Hypothalamus (tissue), 51 donors: ENCODE data around the gene TRMT10B.

Experiments
- DNase-seq, 51 donors: peaks; one replicate each; lab custom pipeline; 2025; lab: John Stamatoyannopoulos, UW

Gene TRMT10B, protein sequence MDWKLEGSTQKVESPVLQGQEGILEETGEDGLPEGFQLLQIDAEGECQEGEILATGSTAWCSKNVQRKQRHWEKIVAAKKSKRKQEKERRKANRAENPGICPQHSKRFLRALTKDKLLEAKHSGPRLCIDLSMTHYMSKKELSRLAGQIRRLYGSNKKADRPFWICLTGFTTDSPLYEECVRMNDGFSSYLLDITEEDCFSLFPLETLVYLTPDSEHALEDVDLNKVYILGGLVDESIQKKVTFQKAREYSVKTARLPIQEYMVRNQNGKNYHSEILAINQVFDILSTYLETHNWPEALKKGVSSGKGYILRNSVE

DNA sequence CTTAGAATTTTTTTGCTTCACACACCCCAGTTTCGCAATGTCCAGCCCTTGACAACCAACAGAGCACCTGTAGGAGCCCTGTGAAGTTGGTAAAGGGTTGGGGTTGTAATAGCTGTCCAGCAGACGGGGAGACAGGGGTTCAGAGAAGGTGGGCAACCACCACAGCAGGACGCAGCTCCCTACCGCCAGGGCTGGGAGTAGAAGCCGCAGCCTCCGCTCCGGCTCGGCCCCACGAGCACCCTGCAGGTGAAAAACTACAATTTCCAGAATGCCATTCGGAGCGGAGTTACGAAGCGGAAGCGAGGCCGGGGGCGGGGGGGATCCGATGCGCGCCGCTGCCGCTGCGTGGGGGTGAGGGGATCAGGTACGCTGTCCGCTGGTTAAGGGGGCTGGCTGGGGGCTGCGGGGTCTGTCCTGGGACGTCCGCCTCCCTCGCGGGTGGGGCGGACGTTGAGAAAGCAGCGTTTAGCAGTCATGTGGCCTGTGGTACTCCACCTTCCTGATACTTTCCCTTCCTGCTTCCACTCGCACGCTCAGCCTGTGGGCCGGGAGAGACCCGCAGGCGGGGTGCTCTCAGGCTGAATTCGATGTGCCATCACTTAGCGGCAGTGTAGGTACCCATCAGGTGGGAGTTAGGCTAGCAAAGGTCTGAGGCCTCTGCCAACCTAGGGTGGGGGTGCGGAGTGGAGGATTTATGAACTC, at the start of gene TRMT10B:
Gene TRMT10B (plus strand): TSS at position 317 of the 702 bp plus-strand sequence. CDS start 8,127 bp downstream, outside the sequence.
- peak; percentile 11 to 85 (median 52) for DNase-seq

DNA sequence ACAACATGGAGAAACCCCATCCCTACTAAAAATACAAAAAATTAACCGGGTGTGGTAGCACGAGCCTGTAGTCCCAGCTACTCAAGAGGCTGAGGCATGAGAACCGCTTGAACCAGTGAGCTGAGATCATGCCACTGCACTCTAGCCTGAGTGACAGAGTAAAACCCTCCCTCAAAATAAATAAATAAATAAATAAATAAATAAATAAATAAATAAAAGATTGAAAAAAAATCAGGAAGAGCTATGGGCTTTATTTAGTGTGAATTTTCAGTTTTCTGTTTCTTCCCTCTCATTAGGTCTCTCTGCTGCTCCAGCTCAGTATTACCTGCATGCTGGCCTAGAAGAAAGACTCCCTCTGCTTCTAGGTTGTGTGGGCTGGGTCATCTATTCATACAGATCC, 47.8 kb upstream of the TRMT10B start:
- no peak for DNase-seq

DNA sequence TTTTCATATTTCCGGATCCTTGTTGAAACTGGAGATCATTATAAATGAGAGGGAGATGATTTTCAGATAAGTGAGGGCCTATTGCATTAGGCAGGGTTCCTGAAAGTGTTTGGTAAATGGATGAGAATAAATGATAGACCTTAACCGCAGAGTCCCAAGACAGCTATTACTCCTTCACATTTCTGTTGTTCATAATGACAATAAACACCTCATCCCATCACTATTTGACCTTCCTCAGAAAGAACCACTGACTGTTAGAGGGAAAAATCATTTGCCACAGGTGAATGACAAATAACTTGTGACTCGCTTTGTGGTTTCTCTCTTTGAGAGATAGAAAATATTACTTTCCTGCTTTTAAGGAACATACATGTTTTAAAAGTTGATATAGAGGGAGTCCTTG, 47.3 kb upstream of the TRMT10B start:
- no peak for DNase-seq

DNA sequence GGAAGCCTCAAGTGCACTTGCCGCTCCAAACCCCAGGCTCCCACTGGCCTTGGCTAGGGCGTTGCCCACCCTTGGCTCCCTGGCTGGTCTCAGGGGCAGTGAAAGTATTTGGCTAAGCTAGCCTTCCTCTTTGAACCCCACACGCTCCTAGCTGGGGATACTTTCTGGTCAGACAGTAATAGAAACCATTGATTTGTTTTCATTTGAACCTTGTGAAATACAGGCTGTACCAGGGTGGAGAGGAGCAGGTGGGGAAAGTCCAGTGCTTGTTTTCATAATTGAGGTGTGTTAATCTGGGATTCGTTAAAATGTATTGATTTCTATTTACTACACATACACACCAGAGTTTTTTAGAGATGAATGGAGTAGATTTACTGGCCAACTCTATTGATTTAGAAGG, 45.9 kb upstream of the TRMT10B start:
- DNase-seq, result no peak

DNA sequence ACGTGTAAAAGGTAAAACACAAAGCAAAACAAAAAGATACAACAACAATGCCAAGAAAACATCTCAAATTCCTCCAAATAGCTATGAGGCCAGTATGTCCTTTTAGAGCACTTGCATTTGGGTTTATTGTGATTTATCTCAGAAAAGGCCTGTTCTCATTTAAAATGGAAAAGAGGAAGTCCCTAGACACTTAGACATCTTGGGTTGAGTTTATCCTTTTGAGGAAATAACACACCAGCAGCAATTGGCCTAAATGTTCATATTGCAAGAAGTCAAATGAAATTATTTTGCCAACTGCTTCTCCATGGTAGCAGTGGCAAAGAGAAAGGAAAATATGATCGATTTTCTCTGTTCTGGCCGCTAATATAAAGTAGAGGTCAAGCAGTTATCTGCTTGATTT, 43.6 kb upstream of the TRMT10B start:
- DNase-seq, result no peak

DNA sequence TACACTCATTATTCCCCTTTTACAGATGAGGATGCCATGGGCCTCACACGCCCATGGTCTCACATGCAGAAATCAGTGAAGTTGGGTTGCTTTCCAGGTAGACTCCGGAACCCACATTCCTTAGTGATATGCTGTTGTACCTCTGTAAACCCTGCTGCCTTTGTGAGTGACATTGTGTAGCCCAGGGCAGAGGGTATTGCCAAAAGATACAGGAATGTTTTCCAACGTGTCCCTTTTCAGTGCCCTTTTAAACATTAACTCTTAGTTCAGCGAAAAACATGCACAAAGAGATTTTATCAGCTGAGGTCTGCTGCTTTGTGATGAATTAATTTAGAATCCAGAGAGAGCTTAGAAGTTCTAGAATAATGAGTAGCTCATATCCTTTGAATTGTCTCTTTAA, 38.3 kb upstream of the TRMT10B start:
- no peak for DNase-seq

DNA sequence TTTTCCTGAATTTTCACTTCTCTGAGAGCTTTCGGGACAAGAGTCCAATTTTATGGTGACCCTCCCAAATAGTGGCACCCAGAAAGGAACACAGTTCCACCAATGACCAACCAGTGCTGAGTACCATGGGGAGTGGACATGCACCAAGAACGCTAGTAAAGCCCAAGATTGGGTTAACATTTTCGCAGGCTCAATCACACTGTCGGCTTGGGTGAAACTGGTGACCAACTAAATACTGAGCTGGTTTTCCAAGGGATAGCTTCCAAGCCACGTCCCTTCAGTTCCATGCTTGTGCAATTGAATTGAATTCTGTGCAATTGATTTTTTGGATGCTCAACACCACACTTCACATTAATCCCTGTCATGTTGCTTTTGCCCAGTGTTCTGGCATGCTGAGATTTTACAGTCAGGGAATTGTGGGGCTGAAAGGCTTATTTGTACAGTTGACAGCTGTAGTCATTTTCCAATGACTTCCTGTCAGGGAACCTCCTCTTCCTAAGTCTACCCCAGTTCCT, 37.6 kb upstream of the TRMT10B start:
- DNase-seq, result no peak

DNA sequence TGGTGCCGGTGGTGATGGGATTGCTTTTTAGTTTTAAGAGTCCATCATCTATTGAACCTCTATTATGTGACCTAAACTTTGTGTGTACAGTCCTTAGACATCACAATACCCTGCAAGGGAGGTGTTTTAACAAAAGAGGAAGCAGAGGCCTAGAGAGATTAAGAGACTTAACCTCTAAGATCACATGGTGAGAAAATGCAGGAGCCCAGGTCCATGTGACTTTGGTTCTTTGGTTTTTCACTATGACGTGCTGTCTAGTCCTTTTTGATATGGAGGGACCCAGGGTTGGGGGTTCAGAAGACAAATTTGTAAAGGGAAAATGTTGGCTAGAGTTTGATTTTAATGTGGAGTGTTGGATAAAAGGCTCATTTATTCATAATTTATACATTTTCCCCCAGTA, 34.1 kb upstream of the TRMT10B start:
- no peak for DNase-seq

DNA sequence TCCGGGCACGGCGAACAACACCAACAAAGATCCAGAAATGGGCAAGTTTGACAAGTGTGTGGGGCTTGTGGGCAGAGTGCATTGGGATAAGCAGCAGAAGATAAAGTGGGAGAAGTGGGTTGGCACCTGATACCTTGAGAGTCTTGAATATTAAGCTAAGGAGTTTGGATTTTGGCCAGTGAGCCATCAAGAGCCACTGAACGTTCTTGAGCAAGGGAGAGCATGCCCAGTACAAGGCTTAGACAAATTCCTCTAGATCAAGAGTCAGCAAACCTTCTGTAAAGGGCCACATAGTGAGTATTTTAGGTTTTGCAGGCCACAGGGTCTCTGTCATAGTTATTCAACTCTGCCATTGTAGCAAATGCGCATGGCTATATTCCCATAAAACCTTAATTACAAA, 26.6 kb upstream of the TRMT10B start:
- DNase-seq, result no peak

DNA sequence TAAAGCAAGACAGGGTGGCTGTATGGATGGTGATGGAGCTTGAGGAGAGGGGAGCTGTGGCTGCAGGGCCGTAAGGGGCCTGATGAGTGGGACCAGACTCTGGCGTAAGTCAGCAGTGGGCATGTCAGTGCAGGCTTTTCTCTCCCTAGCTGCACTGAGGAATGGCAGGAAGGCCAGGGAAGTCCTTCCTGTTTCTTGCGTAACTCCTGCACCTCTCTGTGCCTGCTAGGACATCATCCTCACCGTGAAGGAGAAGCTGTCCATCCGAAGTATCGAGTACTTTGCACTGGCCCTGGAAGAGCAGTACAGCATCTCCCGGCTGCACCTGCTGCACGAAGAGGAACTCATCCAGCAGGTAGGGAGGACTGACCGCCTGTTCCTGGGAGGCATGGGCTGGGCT, 24.1 kb upstream of the TRMT10B start:
- no peak for DNase-seq

DNA sequence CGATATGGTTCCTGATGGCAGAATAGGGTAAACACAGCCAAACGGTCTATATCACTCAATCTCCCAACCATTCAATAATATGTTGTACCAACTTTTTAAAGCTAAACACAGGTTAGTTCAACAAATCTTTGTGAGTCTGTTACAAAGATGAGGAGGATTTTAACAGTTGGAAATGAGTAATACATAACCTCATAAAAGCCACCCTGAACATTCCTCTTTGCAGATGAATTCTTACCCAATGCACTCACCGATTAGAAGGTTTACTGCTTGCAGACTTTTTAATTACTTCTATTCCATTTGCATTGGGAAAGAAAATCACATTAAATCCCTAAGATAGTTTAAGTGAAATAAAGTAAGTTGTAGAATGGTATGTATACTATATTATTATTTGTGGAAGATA, 23.3 kb upstream of the TRMT10B start:
- no peak for DNase-seq

DNA sequence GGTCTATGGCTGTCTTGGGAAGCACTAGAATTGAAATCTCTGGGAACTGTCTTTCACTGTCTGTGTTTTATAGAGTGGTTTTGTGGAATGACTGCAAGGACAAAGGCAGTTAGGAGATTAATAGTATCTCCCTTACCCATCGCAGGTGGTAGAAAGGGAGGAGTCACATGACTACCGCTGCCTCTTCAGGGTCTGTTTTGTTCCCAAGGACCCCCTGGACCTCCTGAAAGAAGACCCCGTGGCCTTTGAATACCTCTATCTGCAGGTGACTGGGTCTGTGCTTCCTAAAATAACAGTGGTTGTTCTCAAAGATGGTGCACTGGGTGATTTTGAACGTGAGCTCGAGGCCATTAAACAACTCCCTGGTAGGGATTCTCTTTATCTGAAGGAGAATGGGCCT, 22.8 kb upstream of the TRMT10B start:
- DNase-seq, result no peak

DNA sequence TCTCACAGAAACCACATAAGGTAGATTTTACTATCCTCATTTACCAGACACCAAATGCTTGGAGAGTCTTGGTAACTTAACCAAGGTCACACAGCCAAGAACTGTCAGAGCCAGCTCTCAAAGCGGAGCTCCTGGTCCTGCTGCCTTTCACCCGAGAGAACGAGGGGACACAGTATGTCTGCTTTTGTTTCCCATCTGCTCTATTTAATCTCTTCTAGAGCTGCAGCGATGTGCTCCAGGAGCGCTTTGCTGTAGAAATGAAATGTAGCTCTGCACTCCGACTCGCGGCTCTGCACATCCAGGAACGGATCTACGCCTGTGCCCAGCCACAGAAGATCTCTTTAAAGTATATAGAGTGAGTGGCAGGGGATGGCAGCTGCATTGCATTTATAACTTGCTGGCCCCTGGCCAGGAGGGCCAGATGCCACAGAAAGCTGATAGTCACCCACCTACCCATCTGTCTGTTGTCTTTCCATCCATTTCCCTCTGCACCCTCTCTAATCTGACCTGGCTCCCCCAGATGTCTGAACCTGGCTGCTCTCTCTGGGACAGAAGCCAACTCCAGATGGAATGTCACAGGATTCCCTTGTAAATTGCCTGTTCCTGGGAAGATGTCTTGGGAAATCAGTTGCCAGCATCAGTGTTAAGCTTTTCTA, 21.4 kb upstream of the TRMT10B start:
- DNase-seq, result no peak

DNA sequence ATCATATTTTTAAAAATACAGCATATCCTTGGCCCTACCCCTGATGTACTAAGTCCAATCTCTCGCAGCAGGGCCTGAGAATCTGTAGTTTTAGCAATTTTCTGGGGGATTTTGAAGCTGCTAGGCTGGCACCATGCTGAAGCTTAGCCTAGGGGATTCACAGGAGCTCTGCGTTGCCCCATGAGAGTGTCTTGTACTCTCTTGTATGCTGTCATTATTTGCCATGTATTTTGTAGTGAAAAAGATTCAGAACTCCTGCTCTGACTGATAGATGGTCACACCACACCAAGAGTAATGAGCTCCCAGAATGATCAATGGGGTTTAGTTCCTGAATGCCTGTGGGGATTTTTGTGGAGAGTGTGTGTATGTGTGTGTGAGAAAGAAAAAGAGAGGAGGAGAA, 20.7 kb upstream of the TRMT10B start:
- DNase-seq, result no peak

DNA sequence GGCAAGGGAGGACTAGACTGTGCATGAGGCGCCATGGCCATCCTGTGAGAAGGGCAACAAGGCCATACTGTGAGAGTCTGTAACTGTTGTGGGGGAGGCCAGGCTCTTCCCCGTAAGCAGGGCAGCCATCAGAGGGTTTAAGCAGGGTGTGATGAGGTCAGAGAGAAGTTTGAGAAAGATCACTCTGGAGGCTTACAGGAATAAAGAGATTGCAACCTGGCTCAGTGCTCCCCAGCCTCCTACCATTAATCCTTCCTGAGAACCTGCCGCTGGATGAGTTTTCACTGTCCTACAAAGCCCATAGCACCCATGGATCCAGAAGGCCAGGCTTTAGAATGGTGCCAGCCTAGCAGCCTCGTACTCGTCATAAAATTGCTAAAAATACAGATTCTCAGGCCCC, 14.4 kb upstream of the TRMT10B start:
- DNase-seq, result no peak

DNA sequence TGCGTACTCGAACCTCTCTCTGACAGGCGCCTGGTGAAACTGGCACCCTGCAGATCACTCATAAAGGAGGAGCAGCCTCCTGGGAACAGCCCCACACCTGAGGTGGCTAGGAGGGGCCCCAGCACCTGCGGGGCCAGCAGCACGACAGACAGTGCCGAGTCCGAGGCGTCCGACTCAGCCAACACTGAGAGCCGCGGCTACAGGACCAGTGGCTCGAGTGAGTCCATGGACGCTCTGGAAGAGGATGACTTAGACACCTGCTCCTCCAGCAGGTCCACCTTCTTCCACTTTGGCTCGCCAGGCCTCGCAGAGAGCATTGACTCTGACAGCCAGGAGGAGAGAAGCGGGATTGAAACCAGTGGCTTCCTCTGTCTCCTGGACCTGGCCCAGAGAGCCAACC, 13.5 kb upstream of the TRMT10B start:
- no peak for DNase-seq

DNA sequence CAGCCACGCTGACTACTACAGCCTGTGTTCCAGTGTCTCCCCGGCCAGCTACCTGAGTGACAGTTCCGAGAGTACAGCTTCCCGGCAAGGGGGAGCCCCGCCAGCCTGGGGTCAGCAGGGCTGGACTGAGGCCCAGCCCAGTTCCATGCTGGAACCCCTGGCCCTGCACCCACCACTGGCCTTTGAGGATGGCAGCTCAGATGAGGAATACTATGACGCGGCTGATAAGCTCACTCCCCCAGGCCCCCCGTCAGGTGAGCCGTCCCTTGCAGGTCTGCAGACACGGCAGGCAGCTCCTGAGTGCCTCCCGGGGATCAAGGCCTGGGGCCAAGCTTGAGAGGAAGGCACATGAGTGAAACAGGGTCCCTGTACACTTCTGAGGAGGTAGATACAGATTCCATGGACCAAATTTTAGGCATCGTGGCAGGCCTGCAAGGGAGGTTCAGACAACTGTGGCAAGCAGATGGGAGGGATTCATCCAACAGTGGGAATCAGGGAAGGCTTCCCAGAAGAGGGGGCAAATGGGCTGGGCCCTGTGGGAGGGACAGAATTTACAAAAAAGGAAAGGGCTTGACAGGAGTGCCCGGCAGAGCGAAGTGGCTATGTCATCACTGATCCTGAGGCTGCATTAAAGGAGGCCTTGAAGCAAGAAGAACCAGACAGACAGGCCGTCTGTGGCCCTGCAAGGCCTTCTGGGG, 12.8 kb upstream of the TRMT10B start:
- DNase-seq, result no peak

DNA sequence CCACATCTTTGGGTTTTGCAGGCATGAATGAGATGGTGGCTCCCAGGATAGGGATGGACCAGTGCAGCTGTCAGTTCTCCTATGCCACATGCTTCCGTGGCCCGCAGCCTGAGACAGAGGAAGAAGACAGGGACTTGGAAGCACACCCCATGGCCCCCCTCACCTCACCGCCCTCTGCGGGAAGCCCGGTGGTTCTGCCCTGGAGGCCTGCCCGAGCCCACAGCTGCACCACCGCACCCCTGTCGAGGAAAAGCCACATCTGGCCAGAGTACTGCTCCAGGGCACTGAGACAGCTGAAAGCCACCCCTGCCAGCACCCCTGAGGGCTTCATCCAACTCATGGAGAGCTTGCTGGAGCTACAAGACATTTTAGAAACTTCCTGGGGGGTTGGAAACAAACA, 7.6 kb upstream of the TRMT10B start:
- no peak for DNase-seq

DNA sequence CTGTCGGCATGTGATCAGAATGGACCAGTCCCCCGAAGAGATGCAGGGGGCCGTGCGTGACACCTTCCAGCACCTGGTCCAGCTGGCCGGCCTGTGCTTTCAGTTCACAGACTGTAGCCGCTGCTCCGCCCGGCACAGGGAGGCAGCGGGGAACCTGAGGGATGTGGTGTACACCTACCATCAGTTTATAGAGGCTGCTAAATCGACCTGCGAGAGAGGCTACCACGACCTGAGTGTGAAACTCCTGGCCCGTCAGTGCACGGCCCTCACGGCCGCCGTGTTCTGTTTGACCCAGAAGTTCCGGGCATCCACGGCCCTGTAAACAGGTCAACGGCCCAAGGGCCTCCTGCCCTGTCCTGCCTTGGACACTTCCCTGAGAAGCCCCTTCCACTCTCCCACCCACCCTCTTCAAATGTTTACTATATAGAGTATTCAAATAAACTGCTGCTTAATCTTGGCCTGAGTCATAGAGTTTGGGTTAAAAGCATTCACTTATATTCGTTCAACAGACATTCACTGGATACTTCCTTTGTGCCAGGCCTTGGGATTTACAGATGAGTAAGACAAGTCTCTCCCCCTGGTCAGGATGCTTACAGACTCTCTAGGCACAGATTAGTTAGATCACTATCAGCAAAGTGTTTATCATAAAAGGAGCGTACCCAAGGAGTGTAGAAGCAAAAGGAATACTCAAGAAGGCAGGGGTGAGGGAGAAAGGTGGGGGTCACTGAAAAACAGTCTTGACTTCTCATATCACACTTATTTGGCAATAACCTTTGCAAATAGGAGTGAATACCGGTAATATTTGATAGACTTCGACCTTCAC, 6.9 kb upstream of the TRMT10B start:
- DNase-seq, result no peak

DNA sequence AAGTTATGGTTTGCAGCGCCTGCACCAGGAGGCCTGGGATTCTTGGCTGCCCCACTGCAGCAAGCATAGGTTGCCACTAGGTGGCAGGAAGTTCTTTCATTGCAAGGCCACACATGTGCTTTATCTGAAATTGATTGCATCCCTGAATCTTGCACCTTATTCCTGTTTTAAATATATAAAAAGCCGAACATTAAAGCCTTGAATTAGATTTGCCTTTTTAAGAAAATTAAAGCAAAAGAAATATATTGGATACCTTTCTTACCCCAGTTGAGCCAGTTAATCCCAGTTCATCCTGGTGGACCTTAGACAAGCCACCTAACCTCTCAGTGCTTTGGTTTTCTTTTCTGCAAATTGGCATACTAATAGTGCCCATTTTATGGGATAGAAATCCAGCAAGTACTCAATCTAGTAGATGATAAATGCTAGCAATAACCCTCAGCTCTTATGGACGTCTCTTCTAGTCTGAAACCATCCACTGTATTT, 6.3 kb upstream of the TRMT10B start:
- peak in 33 of 51 donors; percentile 0 to 68 (median 26) for DNase-seq
